ENCODE measurements around the gene UBL3.

DNA sequence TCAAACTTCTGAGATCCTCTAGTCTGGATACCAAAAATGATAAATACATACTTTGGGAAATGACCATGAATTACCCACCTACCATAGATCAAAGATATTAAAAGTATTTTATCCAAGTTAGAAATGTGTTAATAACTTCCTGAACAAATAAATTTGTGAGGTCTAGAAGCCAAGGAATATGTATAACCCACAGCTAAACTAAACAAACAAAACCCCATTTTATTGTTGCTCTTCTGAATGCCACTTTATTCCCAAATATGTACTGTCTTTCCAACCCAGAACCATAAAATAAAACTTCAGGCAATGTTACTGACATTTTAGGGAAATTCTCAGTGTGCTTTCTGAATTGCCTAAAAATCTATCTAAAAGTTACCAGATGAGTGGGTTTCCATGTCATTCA, 35.1 kb downstream of the UBL3 start:
- TF ChIP-seq, protein P1, sequence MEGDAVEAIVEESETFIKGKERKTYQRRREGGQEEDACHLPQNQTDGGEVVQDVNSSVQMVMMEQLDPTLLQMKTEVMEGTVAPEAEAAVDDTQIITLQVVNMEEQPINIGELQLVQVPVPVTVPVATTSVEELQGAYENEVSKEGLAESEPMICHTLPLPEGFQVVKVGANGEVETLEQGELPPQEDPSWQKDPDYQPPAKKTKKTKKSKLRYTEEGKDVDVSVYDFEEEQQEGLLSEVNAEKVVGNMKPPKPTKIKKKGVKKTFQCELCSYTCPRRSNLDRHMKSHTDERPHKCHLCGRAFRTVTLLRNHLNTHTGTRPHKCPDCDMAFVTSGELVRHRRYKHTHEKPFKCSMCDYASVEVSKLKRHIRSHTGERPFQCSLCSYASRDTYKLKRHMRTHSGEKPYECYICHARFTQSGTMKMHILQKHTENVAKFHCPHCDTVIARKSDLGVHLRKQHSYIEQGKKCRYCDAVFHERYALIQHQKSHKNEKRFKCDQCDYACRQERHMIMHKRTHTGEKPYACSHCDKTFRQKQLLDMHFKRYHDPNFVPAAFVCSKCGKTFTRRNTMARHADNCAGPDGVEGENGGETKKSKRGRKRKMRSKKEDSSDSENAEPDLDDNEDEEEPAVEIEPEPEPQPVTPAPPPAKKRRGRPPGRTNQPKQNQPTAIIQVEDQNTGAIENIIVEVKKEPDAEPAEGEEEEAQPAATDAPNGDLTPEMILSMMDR (conservative IDR thresholded peaks at IDR 0.05; ENCODE audit: low read depth, low read length), result no peak
- TF ChIP-seq EZH2 (IDR thresholded peaks at IDR 0.05; ENCODE audit: borderline replicate concordance, low read depth, low read length, poor library complexity, severe bottlenecking), result no peak

Data from A673 (cell line).